Measurements from ENCODE around the gene EFNA4. TPM values are rescaled to one million over a fixed set of nuclear protein-coding genes. Genes with fewer than 3 reads are reported as not detected.
A peak's percentile ranks its signal among the peaks of the same experiment; 100 is the strongest.

The EFNA4 gene
- polyA plus RNA-seq, 1 donor (not counting 4 experiments of a cell fraction or from before 2014, with no cell fraction given): 7.6 TPM

DNA sequence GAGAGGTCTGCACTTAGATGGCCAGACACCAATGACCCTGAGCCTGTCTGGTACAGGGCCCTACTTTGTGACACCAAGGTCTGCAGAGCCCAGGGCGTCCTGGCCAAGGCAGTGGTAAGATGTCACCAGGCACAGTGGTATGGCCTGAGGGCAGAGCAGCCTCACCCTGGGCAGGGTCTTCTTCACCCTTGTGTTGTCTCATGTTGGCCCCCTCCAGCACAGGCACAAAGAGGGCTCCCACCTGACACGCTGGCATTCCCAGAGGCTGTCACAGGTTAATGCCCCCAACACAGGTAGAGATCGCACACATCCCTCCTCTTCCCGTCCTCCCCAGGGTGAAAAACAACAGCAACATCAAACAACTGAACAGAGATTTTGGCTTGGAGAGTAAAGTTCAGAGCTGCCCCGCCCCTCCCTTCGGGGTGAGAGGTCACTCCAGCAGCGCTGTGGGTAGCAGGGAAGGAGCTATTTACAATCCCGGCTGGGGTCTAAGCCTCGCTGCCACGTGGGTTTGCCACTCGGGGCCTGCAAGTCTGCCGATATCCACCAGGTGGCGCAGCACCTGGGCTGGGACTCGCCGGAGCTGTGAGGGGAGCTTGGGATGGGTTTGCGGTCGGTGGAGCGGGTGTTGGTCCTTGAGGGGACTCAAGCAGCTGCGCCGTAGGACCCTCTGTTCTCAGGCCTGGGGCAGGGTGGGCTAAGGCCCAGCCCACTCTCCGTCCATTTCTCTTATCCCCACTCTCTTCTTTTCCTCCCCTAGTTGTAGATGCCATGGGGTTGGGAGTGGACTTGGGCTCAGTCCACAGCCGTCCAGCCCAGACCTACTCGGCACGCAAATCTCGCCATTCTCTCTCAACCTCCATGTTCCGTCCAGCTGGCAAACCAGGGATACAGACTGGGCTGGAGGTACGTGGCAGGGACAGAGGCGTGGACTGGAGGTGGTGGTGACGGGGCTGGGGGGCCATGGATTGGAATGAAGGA is 27.8 kb downstream of the EFNA4 start:
- no peaks in the 10 kb centered on the region for H3K9me1 ChIP-seq (ENCODE audit: control insufficient read depth, extremely low read depth, insufficient read depth, low read length)
- H3K36me3 ChIP-seq (ENCODE audit: control insufficient read depth in 2 of 2, extremely low read depth in 1 of 2, insufficient read depth in 2 of 2, low read length in 2 of 2): no peaks in the 10 kb centered on the region
- peak overlapping the region; percentile 55 for H3K4me2 ChIP-seq (ENCODE audit: control insufficient read depth, extremely low read depth, insufficient read depth, low read depth, low read length)
- TF ChIP-seq, protein P1, sequence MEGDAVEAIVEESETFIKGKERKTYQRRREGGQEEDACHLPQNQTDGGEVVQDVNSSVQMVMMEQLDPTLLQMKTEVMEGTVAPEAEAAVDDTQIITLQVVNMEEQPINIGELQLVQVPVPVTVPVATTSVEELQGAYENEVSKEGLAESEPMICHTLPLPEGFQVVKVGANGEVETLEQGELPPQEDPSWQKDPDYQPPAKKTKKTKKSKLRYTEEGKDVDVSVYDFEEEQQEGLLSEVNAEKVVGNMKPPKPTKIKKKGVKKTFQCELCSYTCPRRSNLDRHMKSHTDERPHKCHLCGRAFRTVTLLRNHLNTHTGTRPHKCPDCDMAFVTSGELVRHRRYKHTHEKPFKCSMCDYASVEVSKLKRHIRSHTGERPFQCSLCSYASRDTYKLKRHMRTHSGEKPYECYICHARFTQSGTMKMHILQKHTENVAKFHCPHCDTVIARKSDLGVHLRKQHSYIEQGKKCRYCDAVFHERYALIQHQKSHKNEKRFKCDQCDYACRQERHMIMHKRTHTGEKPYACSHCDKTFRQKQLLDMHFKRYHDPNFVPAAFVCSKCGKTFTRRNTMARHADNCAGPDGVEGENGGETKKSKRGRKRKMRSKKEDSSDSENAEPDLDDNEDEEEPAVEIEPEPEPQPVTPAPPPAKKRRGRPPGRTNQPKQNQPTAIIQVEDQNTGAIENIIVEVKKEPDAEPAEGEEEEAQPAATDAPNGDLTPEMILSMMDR (optimal IDR thresholded peaks at IDR 0.05 in 1 of 3, IDR thresholded peaks at IDR 0.05 in 1 of 3, conservative IDR thresholded peaks at IDR 0.05 in 1 of 3; ENCODE audit: extremely low read depth in 1 of 3, insufficient read depth in 2 of 3, low read length in 3 of 3): peak; percentile 94 to 98 (median 96)
- TF ChIP-seq EZH2 (IDR thresholded peaks at IDR 0.05; ENCODE audit: low read length): no peak
- no peaks in the 10 kb centered on the region for H3K79me2 ChIP-seq (ENCODE audit: control insufficient read depth, insufficient read depth, low read length)
- DNase-seq (ENCODE audit: low read depth, low spot score) (no peak), FAIRE-seq (no peak)
- no peaks in the 10 kb centered on the region for H4K20me1 ChIP-seq (ENCODE audit: control insufficient read depth, extremely low read depth, insufficient read depth, low read length)
- dilution Hi-C loops (cut with MboI; ENCODE audit: extremely low pct_ligation_motif_present, low sequenced_read_pairs): no loop called here
- H3K27ac ChIP-seq (ENCODE audit: control insufficient read depth, insufficient read depth, low read length): no peak overlapping the region
- H3K4me1 ChIP-seq (ENCODE audit: control insufficient read depth, extremely low read depth, insufficient read depth, low read length): peaks cover 9% of the 10 kb centered on the region
- no peaks in the 10 kb centered on the region for H3K9me3 ChIP-seq (ENCODE audit: control insufficient read depth, low read depth, low read length)
- H2AFZ ChIP-seq (ENCODE audit: control insufficient read depth, low read length): peak overlapping the region; percentile 86
- peaks cover 3% of the 10 kb centered on the region for H3K27me3 ChIP-seq (ENCODE audit: control insufficient read depth, extremely low read depth, insufficient read depth, low read length)
- peak overlapping the region; percentile 42 for H3K9ac ChIP-seq (ENCODE audit: control insufficient read depth, extremely low read depth, insufficient read depth, low read length)
- H3K4me3 ChIP-seq (ENCODE audit: control insufficient read depth in 2 of 3, extremely low read depth in 1 of 3, insufficient read depth in 2 of 3, low read depth in 1 of 3, low read length in 3 of 3): no peak overlapping the region

DNA sequence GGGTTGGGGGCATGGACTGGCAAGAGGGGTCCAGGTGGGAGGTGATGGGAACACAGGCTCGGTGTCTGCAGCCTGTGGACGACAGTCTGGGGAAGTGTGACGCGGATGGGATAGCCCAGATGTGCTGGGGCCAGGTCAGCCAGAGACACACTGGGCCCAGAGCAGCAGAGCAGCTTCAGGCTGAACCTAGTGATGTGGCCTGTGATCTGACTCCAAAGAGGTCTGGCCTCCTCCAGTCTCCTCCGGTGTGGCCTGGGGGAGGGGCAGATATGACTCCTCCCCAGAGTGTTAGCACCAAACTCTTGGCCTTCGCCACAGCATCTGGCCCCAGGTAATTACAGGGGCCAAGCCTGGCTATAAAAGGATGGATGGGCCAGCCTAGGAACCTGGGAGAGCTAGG is 28.6 kb downstream of the EFNA4 start:
- dilution Hi-C loops (cut with MboI; ENCODE audit: extremely low pct_ligation_motif_present, low sequenced_read_pairs): no loop called here

More for the DNA sequence above, 28.6 kb downstream of the EFNA4 start:
- Histone ChIP-seq H3K9ac (ENCODE audit: control insufficient read depth, extremely low read depth, insufficient read depth, low read length) (no peak overlapping the region), H3K9me1 (ENCODE audit: control insufficient read depth, extremely low read depth, insufficient read depth, low read length) (no peaks in the 10 kb centered on the region), H3K4me3 (ENCODE audit: control insufficient read depth in 2 of 3, extremely low read depth in 1 of 3, insufficient read depth in 2 of 3, low read depth in 1 of 3, low read length in 3 of 3) (no peak overlapping the region), H2AFZ (ENCODE audit: control insufficient read depth, low read length) (no peak overlapping the region), H3K27ac (ENCODE audit: control insufficient read depth, insufficient read depth, low read length) (no peak overlapping the region), H3K4me2 (ENCODE audit: control insufficient read depth, extremely low read depth, insufficient read depth, low read depth, low read length) (no peak overlapping the region), H3K79me2 (ENCODE audit: control insufficient read depth, insufficient read depth, low read length) (no peaks in the 10 kb centered on the region), H3K9me3 (ENCODE audit: control insufficient read depth, low read depth, low read length) (no peaks in the 10 kb centered on the region), H3K27me3 (ENCODE audit: control insufficient read depth, extremely low read depth, insufficient read depth, low read length) (peaks cover 3% of the 10 kb centered on the region), H3K4me1 (ENCODE audit: control insufficient read depth, extremely low read depth, insufficient read depth, low read length) (peaks cover 9% of the 10 kb centered on the region), H3K36me3 (ENCODE audit: control insufficient read depth in 2 of 2, extremely low read depth in 1 of 2, insufficient read depth in 2 of 2, low read length in 2 of 2) (no peaks in the 10 kb centered on the region), H4K20me1 (ENCODE audit: control insufficient read depth, extremely low read depth, insufficient read depth, low read length) (no peaks in the 10 kb centered on the region)
- TF ChIP-seq, protein P1 (optimal IDR thresholded peaks at IDR 0.05 in 1 of 3, IDR thresholded peaks at IDR 0.05 in 1 of 3, conservative IDR thresholded peaks at IDR 0.05 in 1 of 3; ENCODE audit: extremely low read depth in 1 of 3, insufficient read depth in 2 of 3, low read length in 3 of 3): no peak
- FAIRE-seq (no peak), DNase-seq (ENCODE audit: low read depth, low spot score) (no peak)

All from keratinocyte (primary cell).